COLO829 (cell line): ENCODE data around the gene SWAP70.

ENCODE experiments used
- DNase-seq: peaks from one replicate; pipeline ENCODE4 v3.0.0; 2012; ENCODE audit warnings: low spot score

The SWAP70 gene

DNA sequence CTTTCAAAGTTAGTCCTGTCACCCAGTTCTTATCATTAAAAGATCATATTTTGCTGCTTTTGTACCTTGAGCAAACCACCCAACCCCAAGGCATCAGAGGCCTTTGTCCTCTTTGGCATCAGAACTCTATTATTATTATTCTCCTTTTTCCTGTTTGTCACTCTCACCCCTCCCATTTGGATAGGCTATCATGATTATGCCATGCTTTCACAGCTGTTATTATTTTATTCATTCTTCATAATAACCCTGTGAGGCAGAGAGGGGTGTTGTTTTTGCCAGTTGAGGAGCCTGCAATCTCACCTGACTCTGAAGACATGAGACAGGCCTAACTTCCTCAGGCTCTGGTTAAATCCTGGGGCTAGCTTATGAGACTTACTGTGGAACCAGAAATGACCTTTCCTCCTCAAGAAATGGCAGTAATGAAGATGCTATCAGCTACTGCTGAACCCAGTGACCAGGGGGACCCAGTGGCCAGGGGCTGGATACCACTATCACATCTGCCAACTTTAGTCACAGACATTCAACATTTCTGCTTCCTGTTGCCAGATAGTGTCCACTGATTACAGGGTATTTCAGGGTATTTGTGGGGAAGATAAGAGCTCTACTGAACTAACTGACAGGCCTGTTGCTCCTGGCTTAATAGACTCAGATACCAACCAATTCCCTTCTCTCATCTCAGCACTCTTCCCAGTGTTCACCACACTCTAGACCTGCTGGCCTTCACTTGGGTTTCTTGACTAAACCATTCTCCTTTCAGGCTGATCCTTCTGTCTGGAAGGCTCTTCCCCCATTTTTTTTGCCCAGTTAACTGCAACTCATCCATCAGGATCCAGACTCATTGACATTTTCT is 11.8 kb upstream of the SWAP70 start:
- DNase-seq = no peak

DNA sequence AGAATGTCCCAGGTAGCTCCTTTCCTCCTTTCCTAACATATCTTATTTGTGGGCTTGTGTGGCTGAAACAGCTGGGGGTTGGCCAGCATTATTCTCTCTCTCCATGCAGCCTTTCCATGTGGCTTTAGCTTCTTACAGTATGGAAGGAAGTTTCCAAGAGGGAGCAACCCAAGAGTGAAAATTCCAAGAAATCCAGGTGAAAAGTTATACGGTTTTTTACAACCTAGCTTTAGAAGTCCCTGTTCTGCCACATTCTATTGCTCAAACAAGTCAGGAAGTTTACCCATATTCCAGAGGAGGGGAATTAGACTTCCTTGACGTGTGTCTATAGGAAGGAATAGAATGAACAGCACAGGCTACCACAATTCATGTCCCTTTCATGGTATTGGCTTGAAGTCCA is 10.0 kb upstream of the SWAP70 start:
- DNase-seq = no peak

DNA sequence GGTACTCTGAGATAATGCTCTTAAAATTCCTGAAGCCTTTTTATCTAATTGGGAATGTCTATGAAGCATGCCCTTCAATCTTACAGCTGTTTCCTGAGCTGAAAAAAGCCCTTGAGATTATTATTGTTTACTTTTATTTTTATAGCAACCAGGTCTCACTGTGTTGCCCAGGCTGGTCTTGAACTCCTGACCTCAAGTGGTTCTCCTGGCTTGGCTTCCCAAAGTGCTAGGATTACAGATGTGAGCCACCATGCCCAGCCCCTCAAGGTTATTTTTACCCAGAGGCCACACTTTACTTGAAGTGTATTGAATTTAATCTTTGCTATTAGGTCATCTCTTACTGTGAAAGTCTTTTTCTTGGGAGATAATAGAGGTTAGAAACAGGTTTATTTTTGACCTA is 7.0 kb upstream of the SWAP70 start:
- no peak for DNase-seq

DNA sequence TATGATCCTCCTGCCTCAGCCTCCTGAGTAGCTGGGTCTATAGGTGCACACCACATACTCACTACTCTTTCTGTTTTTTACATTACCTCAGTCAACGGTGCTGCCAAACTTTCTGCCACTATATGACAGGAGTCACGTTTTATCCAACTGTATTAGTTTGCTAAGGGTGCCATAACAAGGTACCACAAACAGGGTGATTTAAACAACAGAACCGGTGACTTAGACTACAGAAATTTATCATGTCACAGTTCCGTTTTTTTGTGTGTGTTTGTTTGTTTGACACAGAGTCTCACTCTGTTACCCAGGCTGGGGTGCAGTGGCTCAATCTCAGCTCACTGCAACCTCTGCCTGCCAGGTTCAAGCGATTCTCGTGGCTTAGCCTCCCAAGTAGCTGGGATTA is 6.3 kb upstream of the SWAP70 start:
- no peak for DNase-seq

DNA sequence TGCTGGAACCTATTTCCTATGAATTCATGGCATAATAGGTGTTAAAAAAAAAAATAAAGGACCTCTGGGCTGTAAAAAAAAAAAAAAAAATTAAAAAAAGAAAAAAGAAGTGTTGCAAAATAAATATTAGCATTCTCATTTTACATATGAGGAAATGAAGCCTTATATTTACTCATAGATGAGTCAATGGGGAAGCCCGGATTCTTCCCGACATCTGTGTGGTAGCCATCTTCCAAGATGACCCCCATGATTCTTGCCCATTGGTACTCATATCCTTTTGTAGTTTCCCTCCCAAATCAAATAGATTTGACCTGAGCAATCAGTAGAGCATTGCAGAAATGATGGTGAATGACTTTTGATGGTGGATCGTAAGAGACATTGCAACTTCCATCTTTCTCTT is 3.0 kb upstream of the SWAP70 start:
- DNase-seq = no peak

DNA sequence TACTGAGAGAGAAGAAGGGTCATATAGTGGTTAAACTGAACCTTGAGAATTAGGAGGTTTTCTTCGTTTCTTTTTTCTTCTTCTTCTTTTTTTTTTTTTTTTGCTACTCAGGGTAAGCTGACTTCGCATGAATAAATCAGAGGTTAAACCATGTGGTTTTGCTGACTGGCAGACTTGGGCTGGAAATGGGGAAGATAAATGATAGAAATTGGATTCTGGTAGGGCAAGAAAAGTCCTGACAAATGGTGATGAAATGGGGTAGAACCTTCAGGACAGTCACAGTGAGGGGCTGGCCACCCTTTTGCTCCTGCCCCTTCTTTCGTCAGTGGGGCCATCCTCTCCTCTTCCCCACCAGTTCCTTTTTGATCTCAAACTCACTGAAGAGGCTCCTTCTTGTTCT is 1.6 kb upstream of the SWAP70 start:
- DNase-seq = no peak

DNA sequence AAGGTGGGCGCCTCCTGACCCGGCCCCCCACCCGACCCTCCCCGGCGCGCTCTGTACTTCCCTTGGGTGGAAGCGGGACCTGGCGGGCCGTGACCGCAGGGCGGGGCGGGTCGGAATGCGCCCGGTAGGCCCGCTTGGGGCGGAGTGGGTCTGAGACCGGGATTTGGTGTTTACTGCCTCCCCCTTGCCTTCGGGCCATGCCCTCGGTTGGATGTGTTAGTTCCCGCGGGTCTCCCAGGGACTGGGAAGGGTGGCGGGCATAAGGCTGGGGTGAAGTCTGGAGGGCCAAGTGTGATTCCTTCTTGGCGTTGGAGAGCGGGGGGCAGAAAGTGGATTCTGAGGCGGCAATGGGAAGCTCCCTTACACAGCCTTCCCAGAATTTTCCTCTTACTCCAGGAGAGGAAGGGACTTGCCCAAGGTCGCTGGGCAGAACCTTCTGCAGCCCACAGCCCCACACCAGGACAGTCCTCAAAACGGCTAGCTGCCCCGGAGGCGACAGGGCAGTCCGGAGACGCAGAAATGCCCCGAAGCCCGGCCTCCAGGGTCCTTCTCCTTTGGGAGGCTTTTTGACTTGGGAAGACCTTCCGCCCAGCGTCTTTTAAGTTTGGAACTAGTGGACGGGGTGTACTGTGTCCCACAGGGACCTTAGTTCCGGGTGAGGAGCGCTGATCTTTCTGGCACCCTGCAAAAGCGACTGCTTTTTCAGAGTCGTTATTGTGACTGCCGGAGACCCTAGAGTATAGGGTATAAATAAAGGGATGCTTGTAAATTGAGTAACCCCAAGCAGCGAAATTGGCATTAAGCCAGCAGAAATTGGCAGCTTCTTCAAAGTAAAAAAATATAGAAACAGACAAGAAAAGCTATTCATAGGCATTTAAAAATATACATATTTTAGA is 647 bp downstream of the SWAP70 start:
- DNase-seq = peak; percentile 61

DNA sequence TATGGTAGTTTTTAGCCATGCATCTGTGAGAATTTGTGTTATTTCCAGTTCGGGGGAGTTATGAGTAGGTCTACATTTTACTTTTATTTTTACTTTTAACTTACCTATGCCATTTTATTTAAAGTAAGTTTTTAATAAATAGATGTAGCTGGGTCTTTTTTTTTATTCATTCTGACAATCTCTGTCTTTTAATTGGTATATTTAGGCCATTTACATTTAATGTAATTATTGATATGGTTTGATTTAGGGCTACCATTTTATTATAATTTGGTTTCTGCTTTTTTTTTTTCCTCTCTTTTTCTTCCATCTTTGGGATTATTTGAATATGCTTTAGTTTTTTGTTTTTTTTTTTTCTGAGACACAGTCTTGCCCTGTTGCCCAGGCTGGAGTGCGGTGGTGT is 1.9 kb downstream of the SWAP70 start:
- no peak for DNase-seq

DNA sequence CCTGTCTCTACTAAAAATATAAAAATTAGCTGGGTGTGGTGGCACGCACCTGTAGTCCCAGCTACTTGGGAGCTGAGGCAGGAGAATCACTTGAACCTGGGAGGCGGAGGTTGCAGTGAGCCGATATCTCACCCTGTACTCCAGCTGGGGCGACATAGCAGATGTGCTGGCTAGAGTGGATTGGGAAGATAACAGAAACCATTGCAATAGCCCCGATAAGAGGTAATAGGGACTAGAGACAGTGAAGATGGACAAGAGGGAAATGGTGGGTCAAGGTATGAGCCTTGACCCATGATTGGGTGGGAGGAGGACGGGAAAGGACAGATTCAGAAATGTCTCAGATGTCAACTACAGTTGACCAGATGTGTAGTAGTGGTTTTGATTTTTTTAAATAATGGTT is 6.1 kb downstream of the SWAP70 start:
- no peak for DNase-seq

DNA sequence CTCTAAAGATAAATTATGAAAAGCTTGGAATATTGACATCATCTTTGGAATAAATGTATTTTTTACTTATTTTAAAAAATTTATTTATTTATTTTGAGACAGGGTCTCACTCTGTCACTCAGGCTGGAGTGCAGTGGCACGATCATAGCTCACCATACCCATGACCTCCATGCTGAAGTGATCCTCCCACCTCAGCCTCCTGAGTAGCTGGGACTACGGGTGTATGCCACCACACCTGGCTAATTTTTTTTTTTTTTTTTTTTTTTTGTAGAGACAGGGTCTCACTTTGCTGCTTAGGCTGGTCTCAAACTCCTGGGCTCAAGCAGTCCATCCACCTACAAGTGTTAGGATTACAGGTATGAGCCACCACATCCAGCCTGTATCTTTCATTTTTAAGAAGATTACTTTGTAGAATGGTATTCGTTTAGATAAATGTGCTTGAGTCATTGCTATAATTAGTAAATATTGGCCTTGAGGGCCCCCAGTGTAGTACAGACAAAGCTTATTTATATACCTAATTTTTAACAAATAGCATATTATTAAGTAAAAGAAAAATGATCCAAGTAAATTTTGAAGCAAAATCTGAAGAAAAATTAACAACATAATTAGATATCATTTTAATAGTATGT is 8.5 kb downstream of the SWAP70 start:
- DNase-seq = no peak

DNA sequence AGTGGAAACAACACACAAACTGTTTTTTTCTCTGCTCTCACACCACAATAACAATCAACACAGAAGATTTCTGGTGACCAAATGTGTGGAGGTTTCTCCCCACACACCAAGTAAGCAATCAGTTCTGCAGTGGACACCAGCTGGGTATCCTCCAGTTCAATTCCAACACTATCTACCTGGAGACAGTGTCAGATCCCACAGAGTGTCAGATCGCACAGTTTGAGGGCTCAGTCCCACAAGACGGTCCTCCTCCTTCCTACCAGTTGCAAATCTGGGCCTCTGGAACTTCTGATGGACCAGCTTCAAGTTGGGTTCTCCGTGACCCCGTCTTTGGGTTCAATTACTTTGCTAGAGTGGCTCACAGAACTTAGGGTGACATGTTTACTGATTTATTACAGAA is 9.0 kb downstream of the SWAP70 start:
- no peak for DNase-seq

DNA sequence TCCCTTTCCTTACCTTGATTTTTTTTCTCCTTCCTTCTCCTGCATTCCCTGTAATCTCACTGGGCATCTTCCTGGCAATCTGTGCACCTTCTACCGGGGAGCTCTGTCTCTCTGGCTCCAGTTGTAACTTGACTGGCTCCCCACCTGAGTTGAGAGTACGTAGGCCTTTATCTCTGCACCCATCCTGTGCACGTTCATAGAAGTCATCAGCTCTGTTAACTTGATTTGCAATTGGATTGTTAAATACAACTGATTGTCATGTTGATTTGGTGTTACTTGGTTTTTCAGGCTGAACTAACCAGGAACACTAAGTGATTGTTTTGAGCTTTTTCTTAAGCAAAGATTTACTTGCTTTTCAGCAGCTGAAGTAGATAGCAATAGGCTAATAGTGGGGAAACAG is 11.8 kb downstream of the SWAP70 start:
- no peak for DNase-seq

DNA sequence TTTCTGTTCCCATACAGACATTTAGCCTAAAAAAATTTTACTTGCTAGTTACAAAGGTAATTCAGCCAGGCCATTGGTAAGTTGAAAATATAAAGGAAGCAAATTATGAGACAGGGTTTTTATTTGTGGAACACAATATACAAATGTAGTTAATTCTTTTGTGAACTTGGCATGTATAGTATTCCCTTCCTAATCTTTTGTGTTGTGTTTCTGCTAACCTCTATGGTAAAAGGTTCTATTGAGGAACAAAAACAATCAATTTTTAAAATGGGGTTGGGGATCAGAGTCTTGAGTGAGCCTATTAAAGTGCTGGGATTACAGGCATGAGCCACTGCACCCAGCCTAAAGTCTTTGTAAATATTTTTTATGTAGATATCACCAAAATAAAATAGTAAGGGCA is 14.1 kb downstream of the SWAP70 start:
- DNase-seq = no peak

DNA sequence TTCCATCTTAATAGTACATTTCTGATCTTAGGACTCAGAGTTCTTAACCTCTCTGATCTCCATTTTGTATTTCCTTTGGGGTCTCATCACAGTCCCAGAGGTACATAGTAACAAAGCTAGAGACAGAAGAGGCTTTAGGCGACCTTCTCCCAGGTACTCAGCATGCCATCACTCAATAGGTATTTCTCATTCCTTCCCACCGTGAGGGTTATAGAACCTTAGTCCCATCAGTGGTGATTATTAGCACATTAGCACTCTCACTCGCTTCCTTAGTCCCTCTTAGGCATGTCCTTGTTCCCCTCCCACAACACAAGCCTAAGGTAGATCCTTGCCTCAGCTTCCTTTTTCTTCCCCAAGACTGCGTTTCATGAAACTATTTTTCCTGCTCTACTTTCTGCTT is 14.7 kb downstream of the SWAP70 start:
- DNase-seq = no peak

DNA sequence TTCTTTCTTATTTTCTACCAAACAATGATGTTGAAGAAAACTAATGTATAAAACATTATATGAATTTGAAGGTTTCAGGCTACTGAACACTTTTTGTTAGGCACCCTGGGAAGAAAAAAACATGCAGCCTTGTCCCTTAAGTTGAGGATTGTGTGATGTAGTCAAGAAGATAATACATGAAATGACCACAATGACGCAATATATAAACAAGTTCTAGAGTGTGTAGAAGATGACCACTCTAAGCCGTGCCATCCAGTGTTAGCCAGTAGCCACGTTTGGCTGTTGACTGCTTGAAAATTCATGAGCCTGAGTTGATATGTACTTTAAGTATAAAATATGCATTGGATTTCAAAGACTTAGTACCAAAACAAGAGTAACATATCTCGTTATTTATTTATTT is 16.2 kb downstream of the SWAP70 start:
- no peak for DNase-seq

DNA sequence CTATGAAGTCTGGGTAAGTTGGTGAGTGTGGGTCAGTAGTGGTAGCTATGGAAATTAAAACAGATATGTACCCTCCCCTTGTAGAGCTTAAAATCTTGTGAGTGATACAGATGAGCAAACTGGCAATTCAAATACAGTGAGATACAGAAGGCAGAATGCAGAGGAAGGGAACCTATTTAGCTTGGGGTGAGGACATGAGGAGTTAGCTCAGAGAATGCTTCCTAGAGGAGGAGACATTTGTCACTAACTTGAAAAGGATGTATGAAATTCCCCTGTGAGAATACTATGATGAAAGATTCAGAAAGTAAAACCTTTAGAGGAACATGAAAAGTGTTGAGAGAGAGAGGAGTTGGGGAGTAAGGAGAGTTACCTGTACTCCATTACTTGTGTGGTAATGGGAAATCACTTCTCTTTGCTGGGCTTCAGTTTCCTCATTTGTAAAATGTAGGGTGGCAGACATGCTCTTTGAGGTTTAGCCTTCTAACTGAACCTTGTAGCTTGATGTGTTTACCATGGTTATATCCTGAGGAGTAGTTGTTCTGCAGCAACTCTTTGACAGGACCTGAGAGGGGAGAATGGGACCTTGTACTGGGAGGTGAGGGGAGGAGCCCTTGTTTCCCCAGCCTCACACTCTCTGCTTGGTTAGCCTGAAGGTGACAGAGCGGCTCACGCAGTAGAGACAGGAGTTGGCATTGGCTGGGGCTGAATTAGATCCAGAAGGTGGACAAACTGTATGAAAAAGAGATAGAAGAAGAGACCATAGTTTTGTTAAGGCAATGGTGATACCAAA is 17.9 kb downstream of the SWAP70 start:
- DNase-seq = no peak

DNA sequence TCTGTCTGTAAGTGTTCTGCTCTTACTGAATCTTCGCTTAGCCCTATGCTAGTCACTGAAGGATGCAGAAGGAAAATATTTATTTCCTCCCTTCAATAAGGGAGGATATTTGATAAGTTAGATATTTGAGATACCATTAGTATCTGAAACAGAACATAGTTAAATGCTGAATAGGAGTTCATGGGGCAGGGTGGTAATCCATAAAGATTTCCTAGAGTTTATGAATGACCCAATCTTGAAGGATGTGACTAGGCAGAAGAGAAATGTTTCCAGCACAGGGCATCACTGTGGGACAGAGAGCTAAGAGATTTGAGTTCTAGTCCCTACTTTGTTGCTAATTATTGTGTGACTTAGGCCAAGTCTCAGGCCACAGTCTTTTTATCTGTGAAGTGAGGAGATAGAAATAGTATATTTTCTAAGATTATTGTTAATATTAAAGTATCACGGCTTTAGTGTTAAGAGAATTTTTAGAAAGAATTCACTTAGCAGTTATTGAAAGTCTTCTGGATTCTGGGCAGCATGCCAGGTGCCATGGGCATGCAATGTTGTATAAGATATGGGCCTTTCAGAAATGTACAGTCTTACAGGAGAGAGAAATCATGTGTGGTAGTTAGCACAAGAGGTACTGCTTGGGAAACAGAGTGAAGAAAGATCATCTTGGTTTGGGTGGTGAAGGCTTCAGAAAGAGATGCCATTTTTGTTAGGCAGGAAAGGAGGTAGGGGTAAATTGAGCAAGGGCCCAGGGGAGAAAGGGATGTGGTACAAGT is 24.0 kb downstream of the SWAP70 start:
- no peak for DNase-seq

DNA sequence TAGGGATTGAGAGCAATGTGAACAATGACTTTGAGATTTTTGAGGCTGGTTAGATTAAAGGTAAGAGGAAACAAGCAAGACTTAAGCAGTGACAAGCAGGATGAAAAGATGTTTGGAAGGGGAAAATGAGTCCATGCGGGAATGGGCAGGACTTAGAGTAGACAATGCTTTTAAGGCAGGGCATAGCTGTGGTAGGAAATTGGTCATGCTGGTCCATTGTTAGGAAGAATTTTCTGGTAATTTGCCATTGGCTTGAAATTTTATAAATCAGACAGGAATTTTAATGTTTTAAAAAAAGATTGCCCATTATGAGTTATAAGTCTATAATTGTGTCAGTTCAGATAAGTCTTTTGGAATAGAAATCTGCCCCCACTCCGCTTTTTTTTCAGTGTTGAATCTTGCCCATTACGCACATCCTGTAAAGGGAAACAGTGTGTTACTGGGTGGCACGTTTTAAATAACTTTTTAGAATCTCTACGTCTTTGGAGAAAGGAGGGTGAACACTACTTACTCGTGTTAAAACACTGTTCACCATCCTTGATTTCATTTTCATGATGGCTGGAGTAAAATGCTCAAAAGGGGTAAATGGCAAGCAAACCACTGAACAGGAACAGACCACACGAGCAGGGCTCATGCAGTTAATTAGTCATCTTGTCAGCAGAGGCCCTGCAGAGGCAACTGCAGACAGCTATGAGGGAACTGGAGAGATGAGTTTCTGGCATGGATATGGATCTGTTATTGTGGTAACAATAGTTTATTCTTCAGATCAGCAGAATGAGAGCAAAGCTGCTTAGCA is 25.0 kb downstream of the SWAP70 start:
- peak; percentile 42 for DNase-seq

DNA sequence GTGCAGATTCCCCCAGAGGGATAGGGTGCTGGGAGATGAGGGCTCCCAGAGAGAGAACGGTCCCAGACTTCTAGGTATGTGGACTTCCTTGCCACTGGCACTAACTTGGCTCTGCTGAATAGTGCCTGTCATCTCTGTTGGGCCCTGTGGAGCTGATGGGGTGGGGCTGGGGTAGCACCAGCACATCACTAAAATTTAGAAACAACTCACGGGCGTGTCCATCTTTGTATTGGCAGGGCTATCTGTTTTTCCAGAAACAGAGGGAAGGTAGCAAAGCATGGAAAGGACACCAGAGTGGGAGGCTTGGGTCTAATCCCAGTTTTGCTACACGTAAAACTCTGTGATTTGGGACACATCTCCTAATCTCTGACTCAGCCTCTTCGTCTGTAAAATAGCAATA is 25.8 kb downstream of the SWAP70 start:
- DNase-seq = no peak

DNA sequence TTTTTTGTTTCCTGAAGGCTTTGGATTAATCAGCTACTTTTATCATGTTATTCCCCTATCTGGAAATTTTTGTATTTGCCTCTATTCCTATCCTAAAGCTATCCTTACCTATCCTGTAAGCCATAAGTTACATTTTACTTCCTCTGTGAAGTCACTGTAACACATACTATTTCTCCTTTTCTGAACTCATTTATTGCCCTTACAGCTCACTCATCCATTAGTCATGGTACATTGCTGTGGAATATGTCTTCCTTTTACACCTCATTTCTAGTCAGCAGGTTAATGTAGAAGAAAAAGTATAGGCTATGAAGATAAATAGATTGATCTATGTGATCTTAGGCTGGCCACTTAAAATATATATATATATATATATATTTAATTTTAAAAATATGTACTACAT is 28.0 kb downstream of the SWAP70 start:
- peak; percentile 31 for DNase-seq
